HUES64 (cell line): ENCODE results near the gene CTSV.
"Not testable (repeated sequence)": the region's sequence is repeated elsewhere in the genome, so short reads cannot be mapped to it uniquely, and the experiment has no call there.

ENCODE experiments used
- H3K27ac ChIP-seq: 2 replicates; pipeline ENCODE4 v1.7.0; 2013; ENCODE audit warnings: low read depth, low read length, inconsistent platforms
- H3K27me3 ChIP-seq: 2 replicates; pipeline ENCODE4 v1.6.1; 2013; ENCODE audit warnings: mild to moderate bottlenecking, low read length; ENCODE audit not compliant: insufficient read depth
- H3K36me3 ChIP-seq: 2 replicates; pipeline ENCODE4 v1.6.1; 2013; ENCODE audit warnings: mild to moderate bottlenecking, low read length; ENCODE audit not compliant: insufficient read depth
- H3K4me1 ChIP-seq: 2 replicates; pipeline ENCODE4 v1.6.1; 2013; ENCODE audit warnings: mild to moderate bottlenecking, low read length, moderate library complexity; ENCODE audit not compliant: insufficient read depth
- H3K4me3 ChIP-seq: 2 replicates; pipeline ENCODE4 v1.5.1; 2013; ENCODE audit warnings: mild to moderate bottlenecking, low read length, moderate library complexity
- H3K9ac ChIP-seq: 2 replicates; pipeline ENCODE4 v1.6.1; 2013; ENCODE audit warnings: mild to moderate bottlenecking, low read depth, low read length
- H3K9me3 ChIP-seq: 2 replicates; pipeline ENCODE4 v1.6.1; 2013; ENCODE audit warnings: low read depth, low read length; ENCODE audit not compliant: insufficient read depth
- WGBS: fragments of 150-250, 120-280 bp; methylation state at CpG from one replicate; pipeline ENCODE4 v1.1.7; 2013; ENCODE audit warnings: missing lambda C conversion rate; 5-methylcytosine and 5-hydroxymethylcytosine counted together

CTSV gene

DNA sequence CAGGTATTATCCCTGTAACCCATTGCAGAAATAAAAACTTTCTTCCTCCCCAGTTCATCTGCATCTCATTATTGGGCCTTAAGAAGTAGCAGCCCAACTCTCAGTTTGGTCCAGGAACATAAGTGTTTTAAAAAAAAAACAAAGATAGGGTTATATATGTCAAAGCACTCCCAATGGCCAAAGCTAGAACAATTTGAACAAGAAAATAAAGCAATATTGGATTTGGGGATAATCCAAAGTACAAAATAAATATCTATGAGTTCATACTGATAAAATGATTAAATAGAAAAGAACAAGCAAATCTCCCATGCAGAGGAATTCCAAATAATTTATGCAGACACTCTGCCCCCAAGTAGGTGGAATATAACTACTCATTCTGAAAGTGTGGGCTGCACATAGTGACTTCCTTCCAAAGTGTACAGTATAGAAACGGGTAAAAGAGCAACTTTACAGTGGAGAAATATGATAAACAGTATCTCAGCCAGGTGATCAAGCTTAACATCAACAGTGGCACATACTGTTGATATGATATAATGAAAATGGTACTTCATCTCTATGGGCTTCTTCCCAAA is 49.1 kb downstream of the CTSV start:
- H3K36me3 ChIP-seq, H3K27ac ChIP-seq, H3K4me1 ChIP-seq, H3K4me3 ChIP-seq, H3K9me3 ChIP-seq, H3K9ac ChIP-seq, H3K27me3 ChIP-seq: not testable (repeated sequence)
- 88% methylated on average over 1 of the region's 1 CpG for WGBS

DNA sequence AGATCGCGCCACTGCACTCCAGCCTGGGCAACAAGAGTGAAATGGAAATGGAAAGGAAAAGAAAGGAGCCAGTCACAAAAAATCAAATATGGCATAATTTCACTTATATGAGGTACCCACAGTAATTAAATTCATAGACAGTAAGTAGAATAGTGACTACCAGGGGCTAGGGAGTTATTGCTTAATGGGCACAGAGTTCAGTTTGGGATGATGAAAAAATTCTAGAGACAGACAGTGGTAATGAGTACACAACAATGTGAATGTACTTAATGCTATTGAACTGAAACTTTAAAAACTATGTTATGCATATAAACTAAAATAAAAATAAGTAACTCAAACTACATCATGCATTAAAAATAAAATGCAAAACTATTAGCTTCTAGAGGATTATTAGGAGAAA is 54.1 kb downstream of the CTSV start:
- H3K36me3 ChIP-seq, H3K27me3 ChIP-seq, H3K4me3 ChIP-seq, H3K27ac ChIP-seq, H3K9me3 ChIP-seq, H3K9ac ChIP-seq, H3K4me1 ChIP-seq: not testable (repeated sequence)
- WGBS = 97% methylated on average over 2 of the region's 2 CpGs

DNA sequence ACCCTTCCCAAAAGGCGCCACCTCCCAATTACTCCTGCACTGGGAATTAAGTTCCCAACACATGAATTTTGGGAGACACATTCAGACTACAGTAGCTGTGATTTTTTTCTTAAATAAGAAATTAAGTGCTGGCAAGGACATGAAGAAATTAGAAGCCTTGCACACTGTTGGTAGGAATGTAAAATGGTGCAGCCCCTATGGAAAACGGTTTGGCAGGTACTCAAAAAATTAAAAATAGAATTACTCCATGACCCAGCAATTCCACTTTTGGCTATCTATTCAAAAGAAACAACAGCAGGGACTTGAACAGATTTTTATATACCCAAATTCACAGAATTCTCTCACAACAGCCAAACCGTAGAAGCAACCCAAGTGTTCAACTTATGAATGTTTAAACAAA is 54.8 kb downstream of the CTSV start:
- H3K9ac ChIP-seq, H3K27me3 ChIP-seq, H3K4me1 ChIP-seq, H3K36me3 ChIP-seq, H3K9me3 ChIP-seq, H3K4me3 ChIP-seq, H3K27ac ChIP-seq: not testable (repeated sequence)
- 92% methylated on average over 1 of the region's 3 CpGs for WGBS

DNA sequence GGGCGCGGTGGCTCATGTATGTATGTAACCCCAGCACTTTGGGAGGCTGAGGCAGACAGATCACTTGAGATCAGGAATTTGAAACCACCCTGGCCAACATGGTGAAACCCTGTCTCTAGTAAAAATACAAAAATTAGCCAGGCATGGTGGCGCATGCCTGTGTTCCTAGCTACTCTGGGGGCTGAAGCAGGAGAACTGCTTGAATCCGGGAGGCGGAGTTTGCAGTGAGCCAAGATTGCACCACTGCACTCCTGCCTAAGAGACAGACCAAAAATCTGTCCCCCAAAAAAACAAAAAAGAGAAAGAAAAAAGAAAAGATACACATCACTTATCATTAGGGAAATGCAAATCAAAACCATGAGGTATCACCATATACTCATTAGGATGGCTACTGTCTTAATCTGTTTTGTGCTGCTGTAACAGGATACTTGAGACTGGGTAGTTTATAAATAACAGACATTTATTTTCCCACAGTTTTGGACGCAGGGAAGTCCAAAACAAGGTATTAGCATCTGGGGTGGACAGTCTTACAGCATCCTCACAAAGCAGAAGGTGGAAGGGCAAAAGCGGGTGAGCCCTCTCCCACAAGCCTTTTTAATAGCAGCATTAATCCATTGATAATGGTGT is 55.3 kb downstream of the CTSV start:
- whole genome bisulfite sequencing = 92% methylated on average over 7 of the region's 7 CpGs
- H3K27ac ChIP-seq, H3K36me3 ChIP-seq, H3K4me3 ChIP-seq, H3K9me3 ChIP-seq, H3K9ac ChIP-seq, H3K27me3 ChIP-seq, H3K4me1 ChIP-seq: not testable (repeated sequence)
